Measurements from ENCODE around the gene SDHD.

- TF ChIP-seq CTCF (IDR thresholded peaks at IDR 0.05) (no peak), EZH2 (IDR thresholded peaks at IDR 0.05; ENCODE audit: borderline replicate concordance, insufficient read depth, low read depth, low read length, poor library complexity, severe bottlenecking) (no peak)
These were observed 28.7 kb downstream of the SDHD start for GRCh38 chr11:112115386-112115785.
